ENCODE measurements around the gene RAPGEF4.

DNA sequence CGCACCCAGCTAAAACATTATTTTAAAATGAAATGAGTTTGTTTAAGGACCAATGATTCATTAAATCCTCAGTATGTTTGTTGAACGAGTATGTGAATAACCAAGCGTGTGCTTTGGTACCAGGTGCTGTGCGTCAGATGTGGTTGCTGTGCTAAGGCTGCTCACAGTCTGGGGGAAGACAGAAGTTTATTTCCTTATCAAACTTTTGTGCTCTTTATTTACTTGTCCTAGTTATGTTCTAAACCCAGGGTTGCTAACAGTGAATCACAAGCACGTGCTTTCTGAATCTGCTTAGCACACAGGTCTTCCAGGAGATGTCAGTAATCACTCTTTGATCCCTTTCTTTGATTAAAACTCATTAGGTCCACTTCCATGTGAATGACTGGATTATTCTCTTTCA lies 37.0 kb downstream of the RAPGEF4 start:
- TF ChIP-seq, protein P1, sequence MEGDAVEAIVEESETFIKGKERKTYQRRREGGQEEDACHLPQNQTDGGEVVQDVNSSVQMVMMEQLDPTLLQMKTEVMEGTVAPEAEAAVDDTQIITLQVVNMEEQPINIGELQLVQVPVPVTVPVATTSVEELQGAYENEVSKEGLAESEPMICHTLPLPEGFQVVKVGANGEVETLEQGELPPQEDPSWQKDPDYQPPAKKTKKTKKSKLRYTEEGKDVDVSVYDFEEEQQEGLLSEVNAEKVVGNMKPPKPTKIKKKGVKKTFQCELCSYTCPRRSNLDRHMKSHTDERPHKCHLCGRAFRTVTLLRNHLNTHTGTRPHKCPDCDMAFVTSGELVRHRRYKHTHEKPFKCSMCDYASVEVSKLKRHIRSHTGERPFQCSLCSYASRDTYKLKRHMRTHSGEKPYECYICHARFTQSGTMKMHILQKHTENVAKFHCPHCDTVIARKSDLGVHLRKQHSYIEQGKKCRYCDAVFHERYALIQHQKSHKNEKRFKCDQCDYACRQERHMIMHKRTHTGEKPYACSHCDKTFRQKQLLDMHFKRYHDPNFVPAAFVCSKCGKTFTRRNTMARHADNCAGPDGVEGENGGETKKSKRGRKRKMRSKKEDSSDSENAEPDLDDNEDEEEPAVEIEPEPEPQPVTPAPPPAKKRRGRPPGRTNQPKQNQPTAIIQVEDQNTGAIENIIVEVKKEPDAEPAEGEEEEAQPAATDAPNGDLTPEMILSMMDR (IDR thresholded peaks at IDR 0.05): no peak
- no peak for TF ChIP-seq POLR2A (IDR thresholded peaks at IDR 0.05)

All from Peyer's patch (tissue), 4 donors.